ENCODE measurements around the gene RNF213.
"Not testable (repeated sequence)": the region's sequence is repeated elsewhere in the genome, so short reads cannot be mapped to it uniquely, and the experiment has no call there.

Gene RNF213

DNA sequence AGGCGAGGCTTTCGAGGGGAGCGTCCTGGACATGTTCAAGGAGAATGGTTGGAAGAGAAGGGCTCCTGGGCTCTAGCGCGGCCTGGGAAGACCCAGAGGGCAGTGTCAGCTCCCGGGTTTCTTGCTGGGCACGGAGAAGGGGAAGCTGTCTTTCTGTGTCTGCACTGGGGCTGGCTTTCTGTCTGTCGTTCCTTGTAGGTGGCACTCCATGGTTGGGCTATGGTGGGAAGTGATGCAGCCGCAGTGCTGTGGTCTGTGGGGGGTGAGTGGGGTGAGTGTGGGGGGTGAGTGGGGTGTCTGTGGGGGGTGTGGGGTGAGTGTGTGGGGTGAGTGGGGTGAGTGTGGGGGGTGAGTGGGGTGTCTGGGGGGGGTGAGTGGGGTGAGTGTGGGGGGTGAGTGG, 13.7 kb downstream of the RNF213 start:
- no peak for DNase-seq

DNA sequence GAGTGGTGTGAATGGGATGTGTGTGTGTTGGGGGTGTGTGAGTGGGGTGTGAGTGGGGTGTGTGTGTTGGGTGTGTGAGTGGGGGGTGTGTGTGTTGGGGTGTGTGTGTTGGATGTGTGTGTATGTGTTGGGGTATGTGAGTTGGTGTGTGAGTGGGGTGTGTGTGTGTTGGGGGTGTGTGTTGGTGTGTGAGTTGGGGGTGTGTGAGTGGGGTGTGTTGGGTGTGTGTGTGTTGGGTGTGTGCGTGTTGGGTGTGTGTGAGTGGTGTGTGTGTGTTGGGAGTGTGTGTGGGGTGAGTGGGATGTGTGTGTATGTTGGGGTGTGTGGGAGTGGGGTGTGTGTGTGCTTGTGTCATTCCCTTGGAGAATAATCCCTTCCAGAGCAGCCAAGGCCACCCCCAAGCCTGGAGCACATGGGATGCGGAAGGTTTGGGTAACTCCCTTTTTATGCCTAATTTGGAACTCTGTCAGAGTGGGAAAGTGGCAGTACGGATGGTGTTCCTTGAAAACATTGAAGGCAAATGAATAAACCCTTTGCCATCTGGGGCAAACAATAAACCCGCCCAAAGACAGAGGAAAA, 14.3 kb downstream of the RNF213 start:
- no peak for DNase-seq

DNA sequence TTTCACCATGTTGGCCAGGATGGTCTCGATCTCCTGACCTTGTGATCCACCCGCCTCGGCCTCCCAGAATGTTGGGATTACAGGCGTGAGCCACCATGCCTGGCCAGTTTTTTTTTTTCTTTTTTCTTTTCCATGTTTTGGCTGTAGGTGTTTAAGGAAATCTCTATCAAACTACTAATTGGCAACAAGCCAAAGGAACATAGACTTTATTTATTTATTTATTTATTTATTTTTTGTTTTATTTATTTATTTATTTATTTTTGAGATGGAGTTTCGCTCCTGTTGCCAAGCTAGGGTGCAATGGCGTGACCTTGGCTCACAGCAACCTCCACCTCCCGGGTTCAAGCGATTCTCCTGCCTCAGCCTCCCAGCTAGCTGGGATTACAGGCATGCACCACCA, 15.2 kb downstream of the RNF213 start:
- DNase-seq = not testable (repeated sequence)

DNA sequence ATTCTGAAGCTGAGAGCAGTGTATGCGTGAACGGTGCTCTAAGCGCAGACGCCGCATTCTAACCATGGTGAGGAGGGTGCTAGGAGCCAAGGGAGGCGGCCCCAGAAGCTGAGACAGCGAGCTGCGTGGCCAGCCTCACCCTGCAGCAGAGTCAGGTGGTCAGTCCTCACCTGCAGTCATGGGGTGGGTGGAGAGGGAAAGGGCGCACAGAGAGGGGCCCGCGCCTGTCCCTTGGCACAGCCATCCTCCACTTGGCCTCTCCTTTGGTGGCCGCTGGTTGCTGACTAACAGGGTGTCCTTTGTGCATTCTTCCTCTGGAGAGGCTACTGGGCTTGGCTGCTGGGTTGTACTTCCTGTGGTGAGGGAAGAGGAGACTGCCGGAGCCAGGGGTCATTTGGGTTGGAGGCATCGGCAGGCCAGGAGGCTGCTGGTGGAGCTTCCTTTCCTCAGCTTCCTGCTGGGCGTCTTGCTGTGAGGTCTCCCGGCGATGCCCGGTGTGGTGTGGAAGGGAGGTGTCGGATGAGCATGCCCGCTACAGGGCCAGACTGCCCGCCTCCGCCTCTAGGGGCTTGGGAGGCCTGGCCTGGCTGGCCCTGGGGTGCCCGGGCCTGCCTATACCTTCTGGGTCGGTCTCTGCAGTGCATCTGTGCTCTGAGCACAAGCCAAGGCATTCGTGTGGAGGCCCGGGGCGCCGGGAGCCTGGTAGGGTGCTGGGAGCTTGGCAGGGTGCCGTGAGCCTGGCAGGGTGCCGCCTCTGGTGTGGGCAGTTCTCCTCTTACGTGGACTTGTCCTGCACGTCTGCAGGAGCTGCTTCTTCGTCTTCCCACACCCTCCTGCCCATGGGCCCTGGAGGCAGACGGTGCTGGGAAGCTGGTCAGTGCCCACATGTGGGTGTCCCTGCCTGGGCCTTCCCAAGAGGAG, 17.4 kb downstream of the RNF213 start:
- DNase-seq = no peak

DNA sequence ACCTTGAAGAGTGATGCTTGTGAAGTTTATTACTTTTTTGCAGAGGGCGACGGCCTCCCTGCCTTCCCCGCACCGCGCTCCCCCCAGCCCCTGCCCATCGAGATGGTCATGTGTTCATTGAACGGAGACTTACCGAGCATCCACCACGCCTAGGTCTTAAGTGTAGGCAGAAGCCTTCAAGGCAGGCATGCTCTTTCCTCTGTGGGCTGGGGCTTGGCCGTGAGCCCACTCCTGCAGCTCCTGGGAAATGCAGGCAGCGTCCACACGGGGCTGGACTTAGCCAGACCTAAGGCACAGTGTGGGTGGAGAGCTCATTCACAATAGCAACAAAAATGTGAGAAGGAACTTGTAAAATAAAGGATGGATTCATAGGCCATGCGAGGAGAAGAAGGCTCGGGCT, 19.2 kb downstream of the RNF213 start:
- DNase-seq = no peak

DNA sequence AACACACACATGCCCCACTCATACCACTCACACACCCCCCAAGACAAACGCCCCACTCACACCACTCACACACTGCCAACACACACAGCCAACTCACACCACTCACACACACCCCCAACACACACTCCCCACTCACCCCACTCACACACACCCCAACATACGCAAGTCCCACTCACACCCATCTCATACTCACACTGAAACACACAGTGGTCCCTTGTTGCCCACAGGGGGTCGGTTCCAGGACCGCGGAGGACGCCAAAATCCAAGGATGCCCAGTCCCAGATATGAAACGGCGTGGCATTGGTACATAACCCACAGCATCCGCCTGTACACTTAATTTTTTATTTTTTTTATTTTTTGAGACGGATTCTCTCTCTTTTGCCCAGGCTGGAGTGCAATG, 20.9 kb downstream of the RNF213 start:
- DNase-seq = no peak

DNA sequence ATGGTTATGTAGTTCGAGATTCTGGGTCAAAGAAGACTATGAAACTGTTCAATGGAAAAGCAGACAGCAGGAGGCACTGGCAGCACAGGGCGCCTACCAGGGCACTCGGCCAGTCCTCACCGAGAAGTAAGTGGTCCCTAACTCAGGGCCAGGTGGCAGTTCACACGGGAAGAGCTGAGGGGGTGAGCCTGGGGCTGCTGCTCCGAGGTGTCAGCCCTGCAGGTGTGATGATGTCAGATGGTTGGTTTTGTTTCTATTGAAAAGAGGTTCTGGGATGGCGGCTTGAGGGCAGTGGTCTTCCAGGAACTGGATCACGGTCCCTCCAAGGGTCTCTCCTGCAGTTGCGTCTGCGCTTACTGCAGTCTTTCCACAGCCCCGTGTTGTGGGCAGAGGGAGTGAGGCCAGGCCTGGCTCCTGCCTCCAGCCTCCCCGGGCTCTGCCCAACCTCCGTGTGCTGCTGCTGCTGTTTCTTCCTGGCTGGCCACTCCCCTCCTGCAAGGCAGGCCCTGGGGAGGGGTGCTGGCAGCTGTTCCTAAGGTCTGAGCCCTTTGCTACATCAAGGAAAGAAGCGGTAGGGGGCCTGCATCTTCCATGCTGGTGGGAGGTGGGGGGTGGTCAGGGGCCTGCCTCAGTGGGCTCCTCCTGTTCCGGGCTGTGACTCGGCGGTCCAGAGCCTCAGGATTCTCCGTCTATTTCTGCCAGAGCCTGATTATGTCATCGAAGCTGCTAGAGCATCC, 22.6 kb downstream of the RNF213 start:
- DNase-seq = no peak

DNA sequence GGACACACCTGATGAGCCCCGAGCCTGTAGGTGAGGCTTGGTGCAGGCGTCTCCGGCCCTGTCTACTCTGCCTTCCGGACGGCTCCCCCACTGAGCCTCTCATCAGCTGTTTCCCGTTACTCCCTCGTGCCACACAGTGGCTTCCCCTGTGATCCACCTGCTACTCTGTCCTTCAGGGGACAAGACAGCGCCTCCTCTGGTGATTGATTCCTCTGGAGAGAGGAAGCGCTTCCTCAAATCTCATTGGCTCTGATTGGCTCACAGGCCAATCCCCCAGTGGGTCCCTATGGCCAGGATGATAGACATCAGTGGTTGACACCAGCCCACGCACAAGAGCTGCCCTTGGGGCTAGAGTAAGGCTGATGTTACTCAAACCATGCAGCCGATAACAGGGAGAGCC, 24.0 kb downstream of the RNF213 start:
- DNase-seq = no peak

DNA sequence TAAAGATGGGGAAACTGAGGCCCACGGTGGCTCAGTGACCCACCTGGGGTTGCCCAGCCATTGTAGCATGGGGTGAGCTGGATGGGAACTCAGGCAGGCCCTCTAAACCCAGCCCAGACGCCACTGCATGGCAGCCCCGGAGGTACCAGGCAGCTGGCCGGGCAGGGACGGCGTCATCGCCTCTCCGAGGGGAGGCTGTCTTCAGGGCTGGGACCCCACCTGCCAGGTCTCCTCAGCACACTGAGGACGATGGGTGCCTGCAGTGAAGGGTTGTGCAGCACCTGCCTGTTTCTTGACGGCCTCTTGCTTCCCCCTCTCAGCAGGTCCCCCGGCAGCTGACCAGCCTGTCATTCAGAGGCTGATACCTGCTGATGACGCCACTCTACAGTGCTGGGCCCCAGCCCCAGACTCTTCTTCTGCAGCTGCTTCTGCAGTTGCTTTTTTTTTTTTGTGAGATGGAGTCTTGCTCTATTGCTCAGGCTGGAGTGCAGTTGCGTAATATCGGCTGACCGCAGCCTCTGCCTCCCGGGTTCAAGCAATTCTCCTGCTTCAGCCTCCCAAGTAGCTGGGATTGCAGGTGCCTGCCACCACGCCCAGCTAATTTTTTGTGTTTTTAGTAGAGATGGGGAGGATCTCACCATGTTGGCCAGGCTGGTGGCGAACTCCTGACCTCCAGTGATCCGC, 24.7 kb downstream of the RNF213 start:
- no peak for DNase-seq

DNA sequence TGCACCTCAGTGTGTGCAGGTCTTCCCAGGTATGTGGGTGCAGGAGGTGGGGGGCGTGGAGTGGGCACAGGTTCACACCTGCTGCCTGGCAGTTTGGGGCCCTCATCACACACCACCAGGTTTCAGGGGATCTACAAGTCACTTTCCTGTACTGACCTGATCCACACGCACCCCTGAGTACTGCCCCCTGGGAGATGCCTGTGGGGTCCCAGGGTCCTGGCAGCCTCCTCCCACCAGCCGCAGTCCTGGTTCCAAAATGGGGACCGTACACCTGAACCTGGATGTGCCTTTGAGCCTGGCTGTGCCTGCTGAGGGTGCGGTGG, 25.9 kb downstream of the RNF213 start:
- DNase-seq = no peak

DNA sequence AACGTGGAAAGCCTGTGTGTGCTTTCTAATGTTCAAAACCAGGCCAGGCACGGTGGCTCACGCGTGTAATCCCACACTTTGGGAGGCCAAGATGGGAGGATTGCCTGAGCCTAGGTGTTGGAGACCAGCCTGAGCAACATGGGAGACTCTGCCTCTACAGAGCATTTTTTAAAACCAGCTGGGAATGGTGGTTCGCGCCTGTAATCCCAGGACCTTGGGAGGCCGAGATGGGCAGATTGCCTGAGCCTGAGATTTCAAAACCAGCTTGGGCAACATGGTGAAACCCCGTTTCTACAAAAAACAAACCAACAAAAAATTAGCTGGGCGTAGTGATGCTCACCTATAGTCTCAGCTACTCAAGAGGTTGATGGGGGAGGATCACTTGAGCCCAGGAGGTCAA, 26.4 kb downstream of the RNF213 start:
- no peak for DNase-seq

DNA sequence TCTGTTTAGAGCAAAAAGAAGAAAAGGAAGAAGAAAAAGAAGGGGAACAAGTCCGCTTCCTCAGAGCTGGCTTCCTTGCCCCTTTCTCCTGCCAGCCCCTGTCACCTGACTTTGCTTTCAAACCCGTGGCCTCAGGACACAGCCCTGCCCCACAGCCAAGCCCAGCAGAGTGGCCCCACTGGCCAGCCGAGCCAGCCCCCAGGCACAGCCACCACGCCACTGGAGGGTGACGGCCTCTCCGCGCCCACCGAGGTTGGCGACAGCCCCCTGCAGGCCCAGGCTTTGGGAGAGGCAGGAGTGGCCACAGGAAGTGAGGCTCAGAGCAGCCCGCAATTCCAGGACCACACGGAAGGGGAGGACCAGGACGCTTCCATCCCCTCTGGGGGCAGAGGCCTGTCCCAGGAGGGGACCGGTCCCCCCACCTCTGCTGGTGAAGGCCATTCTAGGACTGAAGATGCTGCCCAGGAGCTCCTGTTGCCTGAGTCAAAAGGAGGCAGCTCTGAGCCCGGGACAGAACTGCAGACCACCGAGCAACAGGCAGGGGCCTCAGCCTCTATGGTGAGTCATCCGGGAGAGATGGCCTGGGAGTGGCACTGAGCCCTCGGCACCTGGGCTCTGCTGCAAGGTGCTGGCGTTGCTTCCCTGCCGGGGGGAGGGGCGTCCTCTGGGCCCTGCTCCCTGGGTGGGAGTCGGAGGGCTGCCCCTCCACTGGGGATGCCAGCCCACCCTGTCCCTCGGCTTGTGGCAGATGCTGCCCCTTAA, 27.3 kb downstream of the RNF213 start:
- no peak for DNase-seq

DNA sequence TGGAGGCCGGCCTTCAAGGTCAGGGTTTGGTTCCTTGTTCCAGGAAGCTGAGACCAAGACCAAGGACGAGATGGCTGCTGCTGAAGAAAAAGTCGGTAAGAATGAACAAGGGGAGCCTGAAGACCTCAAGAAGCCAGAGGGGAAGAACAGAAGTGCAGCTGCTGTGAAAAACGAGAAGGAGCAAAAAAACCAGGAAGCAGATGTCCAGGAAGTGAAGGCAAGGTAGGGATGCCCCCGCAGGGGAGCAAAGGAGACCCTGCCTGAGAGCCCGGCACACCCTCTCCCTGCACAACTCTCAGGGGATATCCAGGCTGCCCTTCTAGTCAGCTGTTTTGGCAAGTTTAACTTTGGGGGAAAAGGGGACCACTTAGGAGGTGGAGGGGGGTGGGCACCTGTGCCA, 29.0 kb downstream of the RNF213 start:
- no peak for DNase-seq

DNA sequence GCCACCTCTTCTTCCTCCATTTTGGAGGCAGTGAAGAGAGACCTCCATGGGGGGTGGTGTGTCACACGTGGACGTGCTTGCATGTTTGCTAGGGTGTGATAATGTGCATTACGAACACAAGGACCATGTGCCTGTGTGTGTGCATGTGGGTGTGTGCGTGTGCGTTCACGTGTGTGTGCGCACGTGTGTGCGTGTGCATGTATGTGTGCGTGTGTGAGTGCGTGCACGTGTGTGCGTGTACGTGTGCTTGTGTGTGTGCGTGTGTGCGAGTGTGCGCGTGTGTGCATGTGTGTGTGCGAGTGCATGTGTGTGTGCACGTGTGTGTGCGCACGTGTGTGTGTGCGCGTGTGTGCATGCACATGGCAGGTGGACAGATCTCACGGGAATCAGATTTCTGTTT, 29.5 kb downstream of the RNF213 start:
- DNase-seq = no peak

DNA sequence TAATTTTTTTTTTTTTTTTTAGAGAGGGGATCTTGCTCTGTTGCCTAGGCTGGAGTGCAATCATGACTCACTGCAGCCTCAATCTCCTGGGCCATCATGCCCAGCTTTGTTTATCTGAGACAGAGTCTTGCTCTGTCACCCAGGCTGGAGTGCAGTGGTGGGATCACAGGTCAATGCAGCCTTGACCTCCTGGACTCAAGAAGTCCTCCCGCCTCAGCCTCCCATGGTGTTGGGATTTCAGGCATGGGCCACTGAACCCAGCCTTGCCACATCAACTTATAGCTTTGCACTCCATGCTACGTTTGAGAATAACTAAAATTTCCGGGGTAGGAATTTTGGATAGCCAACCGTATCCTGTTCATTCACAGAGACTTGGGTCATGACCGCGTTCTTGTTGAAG, 30.6 kb downstream of the RNF213 start:
- DNase-seq = no peak

DNA sequence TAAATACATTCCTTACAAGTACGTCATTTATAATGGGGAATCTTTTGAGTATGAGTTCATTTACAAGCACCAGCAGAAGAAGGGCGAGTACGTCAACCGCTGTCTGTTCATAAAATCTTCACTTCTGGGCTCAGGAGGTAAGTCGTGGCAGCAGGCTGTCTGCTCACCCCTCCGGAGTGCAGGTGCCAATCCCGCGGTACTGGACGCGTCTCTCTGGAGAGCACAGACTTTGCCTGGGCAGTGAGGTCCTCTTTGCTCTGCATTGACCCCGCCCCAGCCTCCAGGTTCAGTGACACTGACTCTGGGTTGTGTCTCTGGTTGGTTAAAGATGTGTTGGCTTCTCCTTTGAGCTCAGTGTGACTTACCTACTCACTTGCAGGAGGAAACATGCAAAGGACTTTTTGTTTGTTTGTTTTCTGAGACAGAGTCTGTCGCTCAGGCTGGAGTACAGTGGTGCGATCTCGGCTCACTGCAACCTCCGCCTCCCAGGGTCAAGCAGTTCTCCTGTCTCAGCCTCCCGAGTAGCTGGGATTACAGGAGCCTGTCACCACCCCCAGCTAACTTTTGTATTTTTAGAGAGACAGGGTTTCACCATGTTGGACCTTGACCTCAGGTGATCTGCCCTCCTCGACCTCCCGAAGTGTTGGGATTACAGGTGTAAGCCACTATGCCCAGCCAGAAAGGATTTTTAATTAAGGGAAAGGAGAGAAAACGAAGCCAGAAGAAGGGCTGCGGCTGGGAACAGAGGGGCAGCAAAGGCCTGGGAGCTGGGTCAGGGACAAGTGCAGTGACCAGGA, 31.2 kb downstream of the RNF213 start:
- no peak for DNase-seq

DNA sequence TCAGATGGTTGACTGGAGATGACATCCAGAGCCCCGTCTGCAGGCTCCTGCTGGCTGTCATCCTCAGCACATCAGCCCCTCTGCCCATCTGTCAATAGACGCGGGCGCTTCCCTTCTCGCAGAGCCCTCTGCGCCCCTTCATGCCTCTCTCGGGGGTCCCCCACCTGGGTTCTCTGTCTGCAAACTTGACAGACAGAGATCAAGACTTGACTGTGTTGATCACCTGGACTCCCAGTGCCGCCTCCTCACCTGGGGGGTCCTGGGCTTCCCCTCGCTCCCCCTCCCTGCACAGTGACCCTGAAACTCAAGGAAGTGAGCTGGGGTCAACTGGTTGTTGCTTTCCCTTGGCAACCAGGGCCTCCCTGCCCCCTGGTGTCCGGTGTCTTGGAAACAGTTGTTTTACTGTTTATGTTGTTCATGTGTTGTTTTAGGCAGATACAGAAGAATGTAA, 31.9 kb downstream of the RNF213 start:
- no peak for DNase-seq

DNA sequence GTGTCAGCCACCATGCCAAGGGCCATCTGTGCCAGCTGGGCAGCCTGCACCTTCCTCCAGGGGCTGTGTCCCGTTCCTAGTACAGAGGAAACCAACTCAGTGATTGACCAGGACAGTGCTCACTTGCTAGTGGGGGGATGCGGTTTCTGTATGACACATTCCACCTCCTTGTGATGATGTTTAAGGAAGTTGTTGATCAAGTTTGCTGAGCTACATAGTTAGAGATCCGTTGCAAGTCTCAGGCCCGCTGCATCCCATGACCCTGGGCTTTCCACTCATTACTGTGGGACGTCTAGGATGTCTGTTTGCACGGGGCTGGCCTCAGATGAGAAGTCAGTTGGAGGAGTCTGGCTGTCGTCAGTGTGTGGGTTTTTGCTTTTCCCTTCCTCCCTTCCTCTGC, 33.6 kb downstream of the RNF213 start:
- no peak for DNase-seq

DNA sequence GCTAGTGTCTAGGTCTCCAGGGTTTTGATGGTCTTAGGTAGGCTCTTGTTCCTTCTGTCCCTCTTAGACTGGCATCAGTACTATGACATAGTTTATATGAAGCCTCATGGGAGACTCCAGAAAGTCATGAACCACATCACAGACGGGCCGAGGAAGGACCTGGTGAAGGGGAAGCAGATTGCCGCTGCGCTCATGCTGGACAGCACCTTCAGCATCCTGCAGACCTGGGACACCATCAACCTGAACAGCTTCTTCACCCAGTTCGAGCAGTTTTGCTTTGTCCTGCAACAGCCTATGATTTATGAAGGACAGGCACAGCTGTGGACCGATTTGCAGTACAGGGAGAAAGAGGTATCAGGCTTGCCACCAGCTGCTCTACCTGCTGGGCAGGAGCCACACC, 34.0 kb downstream of the RNF213 start:
- DNase-seq = no peak

DNA sequence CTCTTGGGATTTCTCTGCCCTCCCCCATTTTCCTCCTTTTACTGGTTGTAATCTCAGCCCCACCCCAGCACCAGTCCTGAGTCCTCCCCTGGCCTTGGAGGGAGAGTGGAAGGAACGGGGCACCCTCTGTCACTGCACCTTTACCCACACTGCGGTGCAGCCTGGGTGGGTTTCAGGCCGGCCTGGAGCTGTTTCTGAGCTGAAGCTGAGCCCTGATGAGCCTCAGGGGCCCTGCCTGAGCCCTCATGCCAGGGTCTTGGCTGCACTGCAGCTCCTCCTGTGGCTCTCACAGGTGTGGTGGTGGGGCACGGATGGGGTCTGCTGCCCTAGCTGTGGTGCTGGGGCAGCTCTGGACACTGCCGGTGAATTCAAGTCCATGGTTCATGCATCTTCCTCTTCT, 34.5 kb downstream of the RNF213 start:
- no peak for DNase-seq

DNA sequence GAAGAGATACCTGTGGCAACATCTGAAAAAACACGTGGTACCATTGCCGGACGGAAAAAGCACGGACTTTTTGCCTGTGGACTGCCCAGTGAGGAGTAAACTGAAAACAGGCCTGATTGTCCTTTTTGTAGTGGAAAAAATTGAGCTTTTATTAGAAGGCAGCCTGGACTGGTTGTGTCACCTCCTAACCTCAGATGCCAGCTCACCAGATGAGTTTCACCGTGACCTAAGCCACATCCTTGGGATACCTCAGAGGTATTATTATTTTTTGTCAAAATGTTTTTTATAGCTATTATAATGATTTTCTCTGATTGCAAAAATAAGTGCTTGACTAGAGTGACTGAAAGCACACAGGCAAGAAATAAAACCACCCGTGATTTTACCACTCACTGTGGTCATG, 34.9 kb downstream of the RNF213 start:
- DNase-seq = no peak

DNA sequence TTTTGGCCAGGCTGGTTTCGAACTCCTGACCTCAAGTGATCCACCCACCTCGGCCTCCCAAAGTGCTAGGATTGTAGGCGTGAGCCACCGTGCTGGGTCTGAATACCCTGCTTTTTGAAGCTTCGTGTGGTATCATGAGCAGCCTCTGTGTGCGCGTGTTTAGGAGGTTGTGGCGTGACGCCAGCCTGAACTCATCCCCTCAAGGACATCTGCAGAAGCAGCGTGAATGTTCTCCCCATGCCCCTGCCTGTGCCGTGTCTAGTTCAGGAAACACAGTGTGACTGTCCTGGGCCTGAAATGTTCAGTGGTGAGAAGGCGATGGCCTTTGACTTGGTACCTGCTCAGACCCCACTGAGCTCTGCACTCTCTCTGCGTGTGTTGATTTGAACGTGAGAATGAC, 35.6 kb downstream of the RNF213 start:
- DNase-seq = no peak

Measured in NK-92 treated with Interleukin-12 subunit alpha and Interleukin-12 subunit beta, amount 100 ng/mL, for 24 hours (cell line).